ENCODE results near the gene GPLD1. TPM values are rescaled to one million over a fixed set of nuclear protein-coding genes. Genes with fewer than 3 reads are reported as not detected.

GPLD1 gene
- total RNA-seq (2022; extraction: Qiagen RNA extraction; ENCODE audit: low read depth), result 1.1 to 1.3 TPM (median 1.1 TPM) in 5 replicates

GRCh38 chr6:24489470-24489869, at the start of gene GPLD1:
GPLD1 (minus strand) TSS chr6:24489578; CDS start chr6:24489511, 67 bp downstream.

GRCh38 chr6:24494821-24495795, 5.7 kb upstream of the GPLD1 start, which contains the start of gene ALDH5A1:
ALDH5A1 (plus strand) TSS chr6:24494969; CDS start chr6:24494997, 28 bp downstream.

GRCh38 chr6:24402697-24403500, 86.5 kb downstream of the GPLD1 start, which contains the start of gene MRS2:
MRS2 (plus strand) TSS chr6:24402936; CDS start chr6:24403047, 111 bp downstream.

Other genes with a start within 250 kb of the GPLD1 start
- gene DCDC2, start 131.5 kb downstream of the GPLD1 start, total RNA-seq (2022; extraction: Qiagen RNA extraction; ENCODE audit: low read depth), result 3.0 to 4.3 TPM (median 3.3 TPM) in 5 replicates
- gene MRS2, start 86.6 kb downstream of the GPLD1 start, total RNA-seq (2022; extraction: Qiagen RNA extraction; ENCODE audit: low read depth), result 16.7 to 21.7 TPM (median 21.1 TPM) in 5 replicates
- gene ALDH5A1, start 5.4 kb upstream of the GPLD1 start, total RNA-seq (2022; extraction: Qiagen RNA extraction; ENCODE audit: low read depth), result 6.1 to 8.3 TPM (median 7.6 TPM) in 5 replicates
- gene KIAA0319, start 156.6 kb upstream of the GPLD1 start, total RNA-seq (2022; extraction: Qiagen RNA extraction; ENCODE audit: low read depth), result 2.6 to 3.2 TPM (median 2.9 TPM) in 5 replicates
- 33.7 to 49.6 TPM (median 45.5 TPM) in 5 replicates for gene TDP2, start 177.3 kb upstream of the GPLD1 start, total RNA-seq (2022; extraction: Qiagen RNA extraction; ENCODE audit: low read depth)
- 18.6 to 34.0 TPM (median 25.7 TPM) in 5 replicates for gene ACOT13, start 177.5 kb upstream of the GPLD1 start, total RNA-seq (2022; extraction: Qiagen RNA extraction; ENCODE audit: low read depth)
- gene C6orf62, start 229.6 kb upstream of the GPLD1 start, total RNA-seq (2022; extraction: Qiagen RNA extraction; ENCODE audit: low read depth), result 49.3 to 61.2 TPM (median 52.0 TPM) in 5 replicates

All from A549 treated with RU486 at 1 μM for 4 hours (cell line).